Measurements from ENCODE around the gene ABCA10.

The ABCA10 gene

GRCh38 chr17:69122065-69122464, 106.6 kb downstream of the ABCA10 start:
- Mint-ChIP-seq H3K4me1 (no peaks in the 10 kb centered on the region), H3K36me3 (ENCODE audit: low read depth) (no peaks in the 10 kb centered on the region), H3K27ac (peak overlapping the region in 1 of 3 experiments; percentile 48), H3K4me3 (no peak overlapping the region), H3K27me3 (ENCODE audit: low read depth) (no peaks in the 10 kb centered on the region), H3K9me3 (no peaks in the 10 kb centered on the region)
- TF ChIP-seq CTCF (IDR thresholded peaks at IDR 0.05; ENCODE audit: unreplicated experiment in 3 of 3), result no peak

GRCh38 chr17:69117855-69118784, 110.5 kb downstream of the ABCA10 start:
- no peak for TF ChIP-seq CTCF (IDR thresholded peaks at IDR 0.05; ENCODE audit: unreplicated experiment in 3 of 3)
- Mint-ChIP-seq H3K4me1 (no peaks in the 10 kb centered on the region), H3K36me3 (ENCODE audit: low read depth) (no peaks in the 10 kb centered on the region), H3K27me3 (ENCODE audit: low read depth) (no peaks in the 10 kb centered on the region), H3K27ac (no peak overlapping the region), H3K9me3 (no peaks in the 10 kb centered on the region), H3K4me3 (no peak overlapping the region)

GRCh38 chr17:69111794-69112193, 116.8 kb downstream of the ABCA10 start:
- no peak overlapping the region for H3K4me3 Mint-ChIP-seq
- no peaks in the 10 kb centered on the region for H3K27me3 Mint-ChIP-seq (ENCODE audit: low read depth)
- no peaks in the 10 kb centered on the region for H3K4me1 Mint-ChIP-seq
- no peak for TF ChIP-seq CTCF (IDR thresholded peaks at IDR 0.05; ENCODE audit: unreplicated experiment in 3 of 3)
- H3K9me3 Mint-ChIP-seq, result no peaks in the 10 kb centered on the region
- no peaks in the 10 kb centered on the region for H3K36me3 Mint-ChIP-seq (ENCODE audit: low read depth)
- H3K27ac Mint-ChIP-seq, result peak overlapping the region; percentile 52 to 84 (median 65)

- H3K9me3 Mint-ChIP-seq, result no peaks in the 10 kb centered on the region
- H3K36me3 Mint-ChIP-seq (ENCODE audit: low read depth), result no peaks in the 10 kb centered on the region
- H3K4me3 Mint-ChIP-seq, result no peak overlapping the region
- H3K4me1 Mint-ChIP-seq, result no peaks in the 10 kb centered on the region
- TF ChIP-seq CTCF (IDR thresholded peaks at IDR 0.05; ENCODE audit: unreplicated experiment in 3 of 3), result no peak
- H3K27ac Mint-ChIP-seq, result no peak overlapping the region
- H3K27me3 Mint-ChIP-seq (ENCODE audit: low read depth), result no peaks in the 10 kb centered on the region
These were observed 122.5 kb downstream of the ABCA10 start for GRCh38 chr17:69105907-69106730.

- Mint-ChIP-seq H3K4me1 (no peaks in the 10 kb centered on the region), H3K4me3 (no peak overlapping the region), H3K27ac (no peak overlapping the region), H3K27me3 (ENCODE audit: low read depth) (no peaks in the 10 kb centered on the region), H3K9me3 (no peaks in the 10 kb centered on the region), H3K36me3 (ENCODE audit: low read depth) (no peaks in the 10 kb centered on the region)
- no peak for TF ChIP-seq CTCF (IDR thresholded peaks at IDR 0.05; ENCODE audit: unreplicated experiment in 3 of 3)
These were observed 124.9 kb downstream of the ABCA10 start for GRCh38 chr17:69103557-69104233.
